Panc1 (cell line): ENCODE measurements around the gene FBXO22. TPM values are rescaled to one million over a fixed set of nuclear protein-coding genes. Genes with fewer than 3 reads are reported as not detected.
"Not testable (repeated sequence)": the region's sequence is repeated elsewhere in the genome, so short reads cannot be mapped to it uniquely, and the experiment has no call there.

Experiments
- ATAC-seq: fragments of 200-7000 bp; cut with Tn5 transposase; 2 replicates; pipeline ENCODE4 v1.9.1; 2020; ENCODE audit warnings: mild to moderate bottlenecking, moderate library complexity
- BruUV-seq: library from RNA; stranded (reverse); fragments of 400-500 nt; replicated peaks from 2 replicates; lab custom pipeline; 2021; lab: Mats Ljungman, UMichigan
- CTCF ChIA-PET: fragments of 300-600 bp; sonication (Branson Sonifier 250); formaldehyde crosslinking; loops from one replicate; lab custom pipeline; 2022; ENCODE audit warnings: antibody characterized with exemption; lab: Charles Lee
- POLR2A ChIA-PET: fragments of 300-600 bp; sonication (Branson Sonifier 250); formaldehyde crosslinking; loops from one replicate; lab custom pipeline; 2022; ENCODE audit warnings: antibody characterized with exemption; lab: Charles Lee
- DNase-seq: peaks from one replicate; pipeline ENCODE4 v3.0.0-alpha.2; 2010; ENCODE audit warnings: low read depth, low spot score
- H3K27ac ChIP-seq: 2 replicates; pipeline ENCODE4 v1.5.1; 2011; ENCODE audit warnings: mild to moderate bottlenecking, low read length, inconsistent platforms
- H3K27me3 ChIP-seq: fragments of 200-500 bp; sonication (Bioruptor generic); 2 replicates; pipeline ENCODE4 v1.6.0; 2014; ENCODE audit warnings: low read length, inconsistent platforms; ENCODE audit not compliant: control insufficient read depth, insufficient read depth
- H3K36me3 ChIP-seq: fragments of 200-500 bp; sonication (Bioruptor generic); 2 replicates; pipeline ENCODE4 v1.5.1; 2014; ENCODE audit warnings: inconsistent platforms, mild to moderate bottlenecking, low read length, moderate library complexity; ENCODE audit not compliant: control insufficient read depth, insufficient read depth
- H3K4me1 ChIP-seq: 2 replicates; pipeline ENCODE4 v1.5.1; 2011; ENCODE audit warnings: inconsistent platforms, mild to moderate bottlenecking, low read length, moderate library complexity; ENCODE audit not compliant: control insufficient read depth, insufficient read depth
- H3K4me3 ChIP-seq, 2 experiments: 2 replicates each; pipeline ENCODE4 v1.5.1; 2011 to 2012; ENCODE audit warnings: low read depth in 2 of 2, low read length in 2 of 2, mild to moderate bottlenecking in 2 of 2, inconsistent platforms in 1 of 2, moderate library complexity in 1 of 2
- H3K9me3 ChIP-seq: fragments of 200-500 bp; sonication (Bioruptor generic); 2 replicates; pipeline ENCODE4 v1.5.1; 2014; ENCODE audit warnings: low read depth, mild to moderate bottlenecking, inconsistent platforms, low read length, moderate library complexity; ENCODE audit not compliant: control insufficient read depth, insufficient read depth
- POLR2AphosphoS5 ChIP-seq: IDR thresholded peaks from 2 replicates; pipeline ENCODE4 v1.6.1; 2012; ENCODE audit warnings: mild to moderate bottlenecking, low read depth, low read length, moderate library complexity
- SIN3A ChIP-seq: IDR thresholded peaks from 2 replicates; pipeline ENCODE4 v1.6.1; 2012; ENCODE audit warnings: low read depth, mild to moderate bottlenecking, low read length, moderate library complexity, borderline replicate concordance; ENCODE audit not compliant: insufficient read depth
- TCF7L2 ChIP-seq: IDR thresholded peaks from 2 replicates; pipeline ENCODE4 v1.6.1; 2011; ENCODE audit warnings: mild to moderate bottlenecking, low read depth, low read length, inconsistent platforms
- in situ Hi-C: cut with HindIII; loops from 2 replicates; pipeline ENCODE4 v1.10.0; 2016; ENCODE audit warnings: low sequenced_read_pairs, low pct_unique_long_range_greater_than_20kb
- intact Hi-C: fragments of 100-400 bp; cut with micrococcal nuclease; formaldehyde crosslinking; loops from one replicate; pipeline ENCODE4 v1.10.0; 2022; ENCODE audit not compliant: unreplicated experiment
- total RNA-seq: library from RNA; stranded (reverse); gene quantifications from one replicate; pipeline ENCODE4 v1.2.1, GENCODE V29; 2021; ENCODE audit not compliant: unreplicated experiment
- TF ChIP-seq, protein P1 (sequence below), 2 experiments: IDR thresholded peaks; 2 replicates each; pipeline ENCODE4 v1.6.1; 2011 to 2012; ENCODE audit warnings: low read depth in 2 of 2, control low read depth in 1 of 2, low read length in 1 of 2, mild to moderate bottlenecking in 1 of 2, moderate library complexity in 1 of 2; ENCODE audit not compliant: insufficient read depth in 1 of 2
- TF ChIP-seq, protein P2 (sequence below): fragments of 450-650 bp; IDR thresholded peaks from 2 replicates; pipeline ENCODE4 v1.5.1; 2017; ENCODE audit warnings: mild to moderate bottlenecking

The FBXO22 gene
- total RNA-seq, 1 experiment from 2014 or later: 65.9 TPM

DNA sequence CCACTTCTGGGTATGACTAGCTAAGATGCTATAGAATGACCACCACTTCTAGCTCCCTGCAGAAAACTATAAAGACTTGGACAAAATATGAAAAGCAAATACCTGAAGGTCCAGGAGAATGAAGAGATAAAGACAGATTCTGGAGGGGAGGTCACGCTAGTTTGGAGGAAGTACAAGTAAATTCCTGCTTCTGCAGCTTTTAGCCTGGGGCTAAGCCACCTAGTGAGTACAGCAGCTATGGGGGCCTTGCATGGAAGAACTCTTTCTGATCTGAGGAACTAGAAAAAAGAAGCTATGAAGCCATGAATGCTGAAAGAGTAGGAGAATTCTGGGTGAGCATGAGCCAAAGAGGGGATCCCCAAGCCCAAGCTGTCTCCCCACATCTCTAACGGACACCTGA, 78.8 kb downstream of the FBXO22 start:
- Histone ChIP-seq H3K9me3 (no peaks in the 10 kb centered on the region), H3K27me3 (peaks cover 17% of the 10 kb centered on the region), H3K4me3 (no peak overlapping the region), H3K27ac (no peak overlapping the region), H3K4me1 (no peaks in the 10 kb centered on the region), H3K36me3 (no peaks in the 10 kb centered on the region)
- BruUV-seq: no TSS peak
- in situ Hi-C loops: no loop called here
- ChIA-PET POLR2A (interaction anchor here (0.6 kb wide), 1 partner anchor 1549 kb away, joined by 4 read pairs; no protein-coding TSS in a partner anchor), CTCF (no interaction called here)
- no peak for ATAC-seq
- no peak for DNase-seq
- TF ChIP-seq, protein P1, sequence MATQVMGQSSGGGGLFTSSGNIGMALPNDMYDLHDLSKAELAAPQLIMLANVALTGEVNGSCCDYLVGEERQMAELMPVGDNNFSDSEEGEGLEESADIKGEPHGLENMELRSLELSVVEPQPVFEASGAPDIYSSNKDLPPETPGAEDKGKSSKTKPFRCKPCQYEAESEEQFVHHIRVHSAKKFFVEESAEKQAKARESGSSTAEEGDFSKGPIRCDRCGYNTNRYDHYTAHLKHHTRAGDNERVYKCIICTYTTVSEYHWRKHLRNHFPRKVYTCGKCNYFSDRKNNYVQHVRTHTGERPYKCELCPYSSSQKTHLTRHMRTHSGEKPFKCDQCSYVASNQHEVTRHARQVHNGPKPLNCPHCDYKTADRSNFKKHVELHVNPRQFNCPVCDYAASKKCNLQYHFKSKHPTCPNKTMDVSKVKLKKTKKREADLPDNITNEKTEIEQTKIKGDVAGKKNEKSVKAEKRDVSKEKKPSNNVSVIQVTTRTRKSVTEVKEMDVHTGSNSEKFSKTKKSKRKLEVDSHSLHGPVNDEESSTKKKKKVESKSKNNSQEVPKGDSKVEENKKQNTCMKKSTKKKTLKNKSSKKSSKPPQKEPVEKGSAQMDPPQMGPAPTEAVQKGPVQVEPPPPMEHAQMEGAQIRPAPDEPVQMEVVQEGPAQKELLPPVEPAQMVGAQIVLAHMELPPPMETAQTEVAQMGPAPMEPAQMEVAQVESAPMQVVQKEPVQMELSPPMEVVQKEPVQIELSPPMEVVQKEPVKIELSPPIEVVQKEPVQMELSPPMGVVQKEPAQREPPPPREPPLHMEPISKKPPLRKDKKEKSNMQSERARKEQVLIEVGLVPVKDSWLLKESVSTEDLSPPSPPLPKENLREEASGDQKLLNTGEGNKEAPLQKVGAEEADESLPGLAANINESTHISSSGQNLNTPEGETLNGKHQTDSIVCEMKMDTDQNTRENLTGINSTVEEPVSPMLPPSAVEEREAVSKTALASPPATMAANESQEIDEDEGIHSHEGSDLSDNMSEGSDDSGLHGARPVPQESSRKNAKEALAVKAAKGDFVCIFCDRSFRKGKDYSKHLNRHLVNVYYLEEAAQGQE (IDR thresholded peaks at IDR 0.05; ENCODE audit: insufficient read depth in 1 of 2, low read depth in 2 of 2, low read length in 1 of 2): no peak
- TF ChIP-seq POLR2AphosphoS5: no peak
- TF ChIP-seq SIN3A: no peak
- TF ChIP-seq TCF7L2: no peak
- TF ChIP-seq, protein P2, sequence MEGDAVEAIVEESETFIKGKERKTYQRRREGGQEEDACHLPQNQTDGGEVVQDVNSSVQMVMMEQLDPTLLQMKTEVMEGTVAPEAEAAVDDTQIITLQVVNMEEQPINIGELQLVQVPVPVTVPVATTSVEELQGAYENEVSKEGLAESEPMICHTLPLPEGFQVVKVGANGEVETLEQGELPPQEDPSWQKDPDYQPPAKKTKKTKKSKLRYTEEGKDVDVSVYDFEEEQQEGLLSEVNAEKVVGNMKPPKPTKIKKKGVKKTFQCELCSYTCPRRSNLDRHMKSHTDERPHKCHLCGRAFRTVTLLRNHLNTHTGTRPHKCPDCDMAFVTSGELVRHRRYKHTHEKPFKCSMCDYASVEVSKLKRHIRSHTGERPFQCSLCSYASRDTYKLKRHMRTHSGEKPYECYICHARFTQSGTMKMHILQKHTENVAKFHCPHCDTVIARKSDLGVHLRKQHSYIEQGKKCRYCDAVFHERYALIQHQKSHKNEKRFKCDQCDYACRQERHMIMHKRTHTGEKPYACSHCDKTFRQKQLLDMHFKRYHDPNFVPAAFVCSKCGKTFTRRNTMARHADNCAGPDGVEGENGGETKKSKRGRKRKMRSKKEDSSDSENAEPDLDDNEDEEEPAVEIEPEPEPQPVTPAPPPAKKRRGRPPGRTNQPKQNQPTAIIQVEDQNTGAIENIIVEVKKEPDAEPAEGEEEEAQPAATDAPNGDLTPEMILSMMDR: no peak
- intact Hi-C loops: no loop called here

DNA sequence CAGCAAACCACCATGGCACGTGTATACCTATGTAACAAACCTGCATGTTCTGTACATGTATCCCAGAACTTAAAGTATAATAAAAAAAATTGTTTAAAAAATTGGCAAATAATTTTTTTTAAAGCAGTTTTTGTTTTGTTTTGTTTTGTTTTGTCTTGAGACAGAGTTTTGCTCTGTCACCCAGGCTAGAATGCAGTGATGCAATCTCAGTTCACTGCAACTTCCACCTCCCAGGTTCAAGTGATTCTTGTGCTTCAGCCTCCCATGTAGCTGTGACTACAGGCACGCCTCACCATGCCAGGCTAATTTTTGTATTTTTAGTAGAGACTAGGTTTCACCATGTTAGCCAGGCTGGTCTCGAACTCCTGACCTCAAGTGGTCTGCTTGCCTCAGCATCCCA, 81.0 kb downstream of the FBXO22 start:
- in situ Hi-C loops, H3K27ac ChIP-seq, H3K4me1 ChIP-seq, ATAC-seq, BruUV-seq, H3K4me3 ChIP-seq, H3K9me3 ChIP-seq, CTCF ChIA-PET, DNase-seq, intact Hi-C loops, H3K36me3 ChIP-seq, POLR2A ChIA-PET: not testable (repeated sequence)
- peaks cover 11% of the 10 kb centered on the region for H3K27me3 ChIP-seq

DNA sequence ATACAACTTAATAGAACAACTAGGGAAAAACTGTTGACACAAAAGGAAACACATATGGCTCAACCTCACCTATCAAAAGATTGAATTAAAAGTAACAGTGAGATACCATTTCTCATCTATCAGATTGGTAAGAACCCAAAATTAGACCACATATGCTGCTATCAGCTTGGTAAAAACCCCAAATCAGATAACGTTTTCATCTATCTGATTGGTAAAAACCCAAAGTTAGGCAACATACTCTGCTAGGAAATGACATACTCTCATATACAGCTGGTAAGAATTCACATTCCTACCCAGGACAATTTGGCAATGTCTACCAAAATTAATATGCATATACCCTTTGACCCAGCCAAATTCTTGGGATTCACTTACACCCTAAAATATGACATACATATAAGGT, 82.3 kb downstream of the FBXO22 start:
- ATAC-seq: no peak
- intact Hi-C loops: no loop called here
- H3K27ac ChIP-seq: no peak overlapping the region

More for the DNA sequence above, 82.3 kb downstream of the FBXO22 start:
- BruUV-seq: no TSS peak
- no peak for DNase-seq
- H3K9me3 ChIP-seq: no peaks in the 10 kb centered on the region
- ChIA-PET POLR2A (no interaction called here), CTCF (interaction anchor here (0.5 kb wide), 1 partner anchor 82 kb away, joined by 5 read pairs; no protein-coding TSS in a partner anchor)
- no peak overlapping the region for H3K4me3 ChIP-seq
- in situ Hi-C loops: no loop called here
- no peak for TF ChIP-seq TCF7L2
- H3K27me3 ChIP-seq: peaks cover 6% of the 10 kb centered on the region
- H3K36me3 ChIP-seq: no peaks in the 10 kb centered on the region
- no peaks in the 10 kb centered on the region for H3K4me1 ChIP-seq
